ENCODE measurements around the gene INPP5A. TPM values are rescaled to one million over a fixed set of nuclear protein-coding genes. Genes with fewer than 3 reads are reported as not detected.
"Not testable (repeated sequence)": the region's sequence is repeated elsewhere in the genome, so short reads cannot be mapped to it uniquely, and the experiment has no call there.

The INPP5A gene
- total and polyA plus RNA-seq, 10 of the 15 experiments (the other 5 are each of a cell fraction or from before 2014, with no cell fraction given), result 0.52 to 15.0 (median 6.3) TPM

GRCh38 chr10:132489704-132490534, 47.7 kb upstream of the INPP5A start:
- SMC1A ChIA-PET (ENCODE audit: uncharacterized antibody, unreplicated experiment), result interaction anchor here (0.9 kb wide), 1 partner anchor 204 kb away, joined by 3 read pairs; no protein-coding TSS in a partner anchor
- Histone ChIP-seq H4K20me1 (ENCODE audit: control insufficient read depth, insufficient read depth) (no peaks in the 10 kb centered on the region), H3K9me3 (replicated peaks; ENCODE audit: control insufficient read depth, insufficient read depth, low read length) (no peaks in the 10 kb centered on the region; the same call in 2 of the 3 replicates), H3K9ac (ENCODE audit: control insufficient read depth, insufficient read depth, low read length) (no peak overlapping the region), H3K27ac (ENCODE audit: control insufficient read depth, insufficient read depth) (no peak overlapping the region), H3K4me2 (ENCODE audit: control insufficient read depth, insufficient read depth) (no peak overlapping the region), H3K4me3 (no peak overlapping the region), H3K79me2 (ENCODE audit: control insufficient read depth, insufficient read depth, low read length) (no peaks in the 10 kb centered on the region), H3K27me3 (replicated peaks in 1 of 2; ENCODE audit: control insufficient read depth in 2 of 2, insufficient read depth in 2 of 2, low read length in 1 of 2) (no peaks in the 10 kb centered on the region), H3K36me3 (ENCODE audit: control insufficient read depth in 2 of 2, insufficient read depth in 2 of 2, low read length in 1 of 2) (no peaks in the 10 kb centered on the region), H2AFZ (ENCODE audit: control insufficient read depth, low read depth, low read length) (no peak overlapping the region), H3K4me1 (ENCODE audit: control insufficient read depth, insufficient read depth, low read length) (no peaks in the 10 kb centered on the region)
- 81% methylated on average over 31 of the region's 31 CpGs for whole genome bisulfite sequencing (ENCODE audit: insufficient coverage, insufficient replicate concordance, low lambda C conversion rate, missing lambda C conversion rate)
- no peak for FAIRE-seq
- in situ Hi-C loops (cut with MboI), result no loop called here
- DNase-seq (ENCODE audit: low read depth, low spot score), result no peak
- CTCF ChIA-PET, result no interaction called here
- RAD21 ChIA-PET (ENCODE audit: unreplicated experiment), result no interaction called here
- intact Hi-C loops (cut with micrococcal nuclease; ENCODE audit: unreplicated experiment), result no loop called here
- BruUV-seq (replicated peaks), result no TSS peak
- POLR2A ChIA-PET, result no interaction called here
- ATAC-seq, result no peak
- TF ChIP-seq, protein P1, sequence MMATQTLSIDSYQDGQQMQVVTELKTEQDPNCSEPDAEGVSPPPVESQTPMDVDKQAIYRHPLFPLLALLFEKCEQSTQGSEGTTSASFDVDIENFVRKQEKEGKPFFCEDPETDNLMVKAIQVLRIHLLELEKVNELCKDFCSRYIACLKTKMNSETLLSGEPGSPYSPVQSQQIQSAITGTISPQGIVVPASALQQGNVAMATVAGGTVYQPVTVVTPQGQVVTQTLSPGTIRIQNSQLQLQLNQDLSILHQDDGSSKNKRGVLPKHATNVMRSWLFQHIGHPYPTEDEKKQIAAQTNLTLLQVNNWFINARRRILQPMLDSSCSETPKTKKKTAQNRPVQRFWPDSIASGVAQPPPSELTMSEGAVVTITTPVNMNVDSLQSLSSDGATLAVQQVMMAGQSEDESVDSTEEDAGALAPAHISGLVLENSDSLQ (IDR thresholded peaks at IDR 0.05), result no peak
- TF ChIP-seq SPI1 (IDR thresholded peaks at IDR 0.05; ENCODE audit: borderline replicate concordance, insufficient read depth, low read depth, low read length) (no peak), ESRRA (IDR thresholded peaks at IDR 0.05; ENCODE audit: low read length) (no peak), SREBF1 (IDR thresholded peaks at IDR 0.05; ENCODE audit: low read length) (no peak), SIX5 (IDR thresholded peaks at IDR 0.05; ENCODE audit: low read depth, low read length, severe bottlenecking) (no peak), SRF (IDR thresholded peaks at IDR 0.05; ENCODE audit: low read depth in 2 of 2, low read length in 2 of 2) (no peak), FOXM1 (IDR thresholded peaks at IDR 0.05; ENCODE audit: low read depth, low read length) (no peak), IRF4 (IDR thresholded peaks at IDR 0.05; ENCODE audit: low read depth, low read length) (no peak), MEF2A (IDR thresholded peaks at IDR 0.05; ENCODE audit: insufficient read depth, low read depth, low read length) (no peak), ZNF24 (IDR thresholded peaks at IDR 0.05) (no peak), RELB (IDR thresholded peaks at IDR 0.05; ENCODE audit: low read depth) (no peak), NR2C2 (IDR thresholded peaks at IDR 0.05; ENCODE audit: borderline replicate concordance, control insufficient read depth, insufficient read length, low read depth) (no peak)

DNA sequence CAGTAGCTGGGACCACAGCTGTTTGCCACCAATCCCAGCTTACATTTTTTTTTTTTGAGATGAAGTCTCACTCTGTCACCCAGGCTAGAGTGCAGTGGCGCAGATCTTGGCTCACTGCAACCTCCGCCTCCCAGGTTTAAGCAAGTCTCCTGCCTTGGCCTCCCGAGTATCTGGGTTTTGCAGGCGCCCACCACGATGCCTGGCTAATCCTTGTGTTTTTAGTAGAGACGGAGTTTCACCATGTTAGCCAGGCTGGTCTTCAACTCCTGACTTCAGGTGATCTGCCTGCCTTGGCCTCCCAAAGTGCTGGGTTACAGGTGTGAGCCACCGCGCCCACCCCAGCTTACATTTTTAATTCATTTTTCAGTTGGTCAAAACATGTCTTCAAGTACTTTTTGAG, 46.1 kb upstream of the INPP5A start:
- in situ Hi-C loops (cut with MboI); H3K9me3 ChIP-seq (replicated peaks; ENCODE audit: control insufficient read depth, insufficient read depth, low read length); H3K27ac ChIP-seq (ENCODE audit: control insufficient read depth, insufficient read depth); intact Hi-C loops (cut with micrococcal nuclease; ENCODE audit: unreplicated experiment); CTCF ChIA-PET; H3K4me2 ChIP-seq (ENCODE audit: control insufficient read depth, insufficient read depth); H3K79me2 ChIP-seq (ENCODE audit: control insufficient read depth, insufficient read depth, low read length); POLR2A ChIA-PET; H3K9ac ChIP-seq (ENCODE audit: control insufficient read depth, insufficient read depth, low read length); H3K27me3 ChIP-seq (replicated peaks in 1 of 2; ENCODE audit: control insufficient read depth in 2 of 2, insufficient read depth in 2 of 2, low read length in 1 of 2); H3K36me3 ChIP-seq (ENCODE audit: control insufficient read depth in 2 of 2, insufficient read depth in 2 of 2, low read length in 1 of 2); FAIRE-seq; H3K4me1 ChIP-seq (ENCODE audit: control insufficient read depth, insufficient read depth, low read length); ATAC-seq; BruUV-seq (replicated peaks); DNase-seq (ENCODE audit: low read depth, low spot score); SMC1A ChIA-PET (ENCODE audit: uncharacterized antibody, unreplicated experiment); RAD21 ChIA-PET (ENCODE audit: unreplicated experiment); H3K4me3 ChIP-seq; H2AFZ ChIP-seq (ENCODE audit: control insufficient read depth, low read depth, low read length); H4K20me1 ChIP-seq (ENCODE audit: control insufficient read depth, insufficient read depth): not testable (repeated sequence)
- 75% methylated on average over 8 of the region's 8 CpGs for WGBS (ENCODE audit: insufficient coverage, insufficient replicate concordance, low lambda C conversion rate, missing lambda C conversion rate)

Data from GM12878 (cell line).